Mesothelial cell of epicardium (in vitro differentiated cells): Measurements from ENCODE around the gene GALNT9. TPM values are rescaled to one million over a fixed set of nuclear protein-coding genes. Genes with fewer than 3 reads are reported as not detected.

ENCODE experiments used
- DNase-seq, 2 experiments: peaks; one replicate each; pipeline ENCODE4 v3.0.0; 2021; ENCODE audit warnings: low spot score in 2 of 2; ENCODE audit not compliant: unreplicated experiment in 2 of 2
- H3K27ac Mint-ChIP-seq: 2 replicates; pipeline ENCODE4 v1.8.0; 2021; ENCODE audit warnings: mixed read lengths
- H3K27me3 Mint-ChIP-seq: 2 replicates; pipeline ENCODE4 v1.8.0; 2021; ENCODE audit warnings: low read depth, mixed read lengths
- H3K36me3 Mint-ChIP-seq: 2 replicates; pipeline ENCODE4 v1.8.0; 2021; ENCODE audit warnings: mixed read lengths
- H3K4me1 Mint-ChIP-seq: 2 replicates; pipeline ENCODE4 v1.8.0; 2021; ENCODE audit warnings: mixed read lengths
- H3K4me3 Mint-ChIP-seq: 2 replicates; pipeline ENCODE4 v1.8.0; 2021; ENCODE audit warnings: mild to moderate bottlenecking, moderate library complexity, mixed read lengths
- H3K9me3 Mint-ChIP-seq: 2 replicates; pipeline ENCODE4 v1.8.0; 2021; ENCODE audit warnings: mixed read lengths
- total RNA-seq: library from RNA; stranded (reverse); gene quantifications from 3 replicates; pipeline ENCODE4 v1.2.1, GENCODE V29; 2021
- TF ChIP-seq, protein P1 (sequence below): fragments of 200-600 bp; sonication (generic); IDR thresholded peaks from one replicate; pipeline ENCODE4 v1.5.0; 2021; ENCODE audit warnings: antibody characterized with exemption; ENCODE audit not compliant: unreplicated experiment

GALNT9 gene
- total RNA-seq, 1 donor from 2014 or later: 4.8 TPM

GRCh38 chr12:132275110-132275531, 54.3 kb downstream of the GALNT9 start:
- Mint-ChIP-seq H3K4me3 (no peak overlapping the region), H3K27me3 (peaks cover 65% of the 10 kb centered on the region), H3K27ac (no peak overlapping the region), H3K4me1 (peaks cover 16% of the 10 kb centered on the region), H3K36me3 (no peaks in the 10 kb centered on the region), H3K9me3 (no peaks in the 10 kb centered on the region)
- DNase-seq: no peak
- TF ChIP-seq, protein P1, sequence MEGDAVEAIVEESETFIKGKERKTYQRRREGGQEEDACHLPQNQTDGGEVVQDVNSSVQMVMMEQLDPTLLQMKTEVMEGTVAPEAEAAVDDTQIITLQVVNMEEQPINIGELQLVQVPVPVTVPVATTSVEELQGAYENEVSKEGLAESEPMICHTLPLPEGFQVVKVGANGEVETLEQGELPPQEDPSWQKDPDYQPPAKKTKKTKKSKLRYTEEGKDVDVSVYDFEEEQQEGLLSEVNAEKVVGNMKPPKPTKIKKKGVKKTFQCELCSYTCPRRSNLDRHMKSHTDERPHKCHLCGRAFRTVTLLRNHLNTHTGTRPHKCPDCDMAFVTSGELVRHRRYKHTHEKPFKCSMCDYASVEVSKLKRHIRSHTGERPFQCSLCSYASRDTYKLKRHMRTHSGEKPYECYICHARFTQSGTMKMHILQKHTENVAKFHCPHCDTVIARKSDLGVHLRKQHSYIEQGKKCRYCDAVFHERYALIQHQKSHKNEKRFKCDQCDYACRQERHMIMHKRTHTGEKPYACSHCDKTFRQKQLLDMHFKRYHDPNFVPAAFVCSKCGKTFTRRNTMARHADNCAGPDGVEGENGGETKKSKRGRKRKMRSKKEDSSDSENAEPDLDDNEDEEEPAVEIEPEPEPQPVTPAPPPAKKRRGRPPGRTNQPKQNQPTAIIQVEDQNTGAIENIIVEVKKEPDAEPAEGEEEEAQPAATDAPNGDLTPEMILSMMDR: no peak

DNA sequence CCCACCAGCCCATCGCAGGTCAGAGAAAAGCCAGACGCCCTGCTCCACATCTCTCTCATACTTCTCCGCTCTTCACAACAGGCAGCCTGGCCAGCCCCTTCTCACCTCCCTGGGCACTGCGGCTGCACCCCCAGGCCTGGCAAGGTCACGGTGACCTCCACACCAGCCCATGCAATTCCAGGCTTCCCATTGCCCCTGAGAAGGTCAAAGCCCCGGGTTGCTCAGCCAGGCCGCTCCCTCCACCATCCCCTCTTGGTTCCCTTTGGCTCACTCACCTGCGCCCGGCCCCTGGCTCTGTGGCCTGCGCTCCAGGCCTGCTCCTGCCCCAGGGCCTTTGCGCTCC, 55.4 kb downstream of the GALNT9 start:
- no peak overlapping the region for H3K27ac Mint-ChIP-seq
- H3K27me3 Mint-ChIP-seq: peaks cover 64% of the 10 kb centered on the region
- no peaks in the 10 kb centered on the region for H3K36me3 Mint-ChIP-seq
- H3K4me1 Mint-ChIP-seq: peaks cover 16% of the 10 kb centered on the region
- H3K4me3 Mint-ChIP-seq: no peak overlapping the region
- H3K9me3 Mint-ChIP-seq: no peaks in the 10 kb centered on the region
- TF ChIP-seq, protein P1: no peak
- DNase-seq: no peak

DNA sequence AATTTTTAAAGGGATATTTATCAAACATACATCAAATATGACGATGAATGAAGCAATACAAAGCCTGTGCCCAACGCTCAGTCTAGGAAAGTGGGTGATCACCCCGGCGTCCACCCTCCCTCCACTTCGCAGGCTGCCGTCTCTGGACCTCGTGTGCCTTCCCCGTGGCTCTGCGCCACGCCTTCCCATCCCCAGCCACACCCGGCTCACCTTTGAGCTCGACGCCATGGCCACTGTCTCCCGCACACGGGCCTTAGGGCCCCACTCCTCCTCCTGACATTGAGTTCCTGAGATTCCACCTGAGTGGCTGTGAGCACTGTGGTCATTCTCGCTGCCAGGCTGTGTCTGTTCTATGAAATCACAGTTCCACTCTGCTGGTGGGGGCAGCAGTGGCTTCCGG, 56.7 kb downstream of the GALNT9 start:
- Mint-ChIP-seq H3K4me1 (peaks cover 14% of the 10 kb centered on the region), H3K27me3 (peaks cover 60% of the 10 kb centered on the region), H3K4me3 (no peak overlapping the region), H3K36me3 (no peaks in the 10 kb centered on the region), H3K9me3 (no peaks in the 10 kb centered on the region), H3K27ac (no peak overlapping the region)
- TF ChIP-seq, protein P1: no peak
- DNase-seq: no peak

DNA sequence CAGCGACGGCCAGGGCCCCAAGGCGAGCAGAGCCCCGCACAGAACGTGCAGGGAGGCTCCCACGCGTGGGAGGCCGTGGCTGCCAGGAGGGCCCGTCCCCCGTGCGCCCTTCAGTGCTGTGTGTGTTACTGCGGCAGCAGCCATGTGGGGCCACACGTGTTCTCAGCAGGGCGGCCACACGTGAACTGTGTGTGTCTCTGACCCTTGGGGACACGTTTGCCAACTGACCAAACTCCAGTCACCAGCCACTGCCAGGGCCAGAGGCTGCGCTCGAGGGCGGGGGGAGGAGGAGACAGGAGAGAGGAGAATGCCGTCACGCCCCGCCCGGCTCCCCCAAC, 57.7 kb downstream of the GALNT9 start:
- Mint-ChIP-seq H3K36me3 (no peaks in the 10 kb centered on the region), H3K4me1 (peaks cover 12% of the 10 kb centered on the region), H3K9me3 (no peaks in the 10 kb centered on the region), H3K27ac (no peak overlapping the region), H3K4me3 (no peak overlapping the region), H3K27me3 (peaks cover 54% of the 10 kb centered on the region)
- TF ChIP-seq, protein P1: no peak
- no peak for DNase-seq

DNA sequence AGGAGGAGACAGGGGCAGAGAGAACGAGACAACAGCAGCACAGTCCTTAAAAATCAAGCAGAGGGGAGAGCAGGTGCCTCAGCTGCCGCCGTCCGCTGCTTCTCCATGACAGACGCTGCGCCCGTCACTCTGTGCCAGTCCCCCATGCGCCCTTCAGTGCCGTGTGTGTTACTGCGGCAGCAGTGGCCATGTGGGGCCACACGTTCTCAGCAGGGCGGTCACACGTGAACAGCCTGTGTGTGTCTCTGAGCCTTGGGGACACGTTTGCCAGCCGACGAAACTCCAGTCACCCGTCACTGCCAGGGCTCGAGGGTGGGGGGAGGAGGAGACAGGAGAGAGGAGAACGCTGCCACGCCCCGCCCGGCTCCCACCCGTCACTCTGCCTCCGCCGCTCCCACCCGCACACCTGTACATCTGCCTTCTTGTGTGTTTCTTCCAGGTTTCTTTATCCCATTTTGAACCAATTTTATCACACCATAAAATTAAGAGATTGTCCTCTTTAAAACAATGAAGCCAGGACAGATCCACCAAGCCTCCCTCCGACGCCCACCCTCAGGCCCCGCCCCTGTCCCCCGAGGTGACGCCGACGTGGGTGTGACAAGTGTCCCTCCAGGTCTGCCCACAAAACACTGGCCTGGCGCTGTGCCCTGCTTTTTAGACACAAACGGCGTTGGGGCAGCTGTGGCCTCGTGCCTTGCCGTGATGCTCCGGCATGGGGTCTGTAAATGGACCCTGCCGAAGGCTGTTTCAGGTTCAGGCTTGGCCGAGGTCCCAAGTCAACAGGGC, 58.2 kb downstream of the GALNT9 start:
- H3K27ac Mint-ChIP-seq: no peak overlapping the region
- no peak for DNase-seq
- H3K4me3 Mint-ChIP-seq: no peak overlapping the region
- H3K4me1 Mint-ChIP-seq: peaks cover 12% of the 10 kb centered on the region
- TF ChIP-seq, protein P1: no peak
- no peaks in the 10 kb centered on the region for H3K9me3 Mint-ChIP-seq
- peaks cover 50% of the 10 kb centered on the region for H3K27me3 Mint-ChIP-seq
- H3K36me3 Mint-ChIP-seq: no peaks in the 10 kb centered on the region
